Keratinocyte (primary cell): Measurements from ENCODE around the gene SARNP.

Experiments used
- CTCF ChIP-seq, 3 experiments: IDR thresholded peaks in 1 of 3; conservative IDR thresholded peaks in 1 of 3; optimal IDR thresholded peaks in 1 of 3; 2 replicates in 2 of 3; 3 replicates in 1 of 3; pipeline versions ENCODE3 to v1.5.1; 2011; ENCODE audit warnings: low read length in 3 of 3, mild to moderate bottlenecking in 3 of 3, moderate library complexity in 2 of 3, control low read depth in 1 of 3, inconsistent platforms in 1 of 3; ENCODE audit not compliant: insufficient read depth in 2 of 3; ENCODE audit errors: extremely low read depth in 1 of 3
- EZH2 ChIP-seq: IDR thresholded peaks from one replicate; pipeline ENCODE4 v1.6.1; 2012; ENCODE audit warnings: inconsistent platforms, mild to moderate bottlenecking, low read length, moderate library complexity

GRCh38 chr12:55850401-55850800 is 32.9 kb upstream of the SARNP start:
- TF ChIP-seq EZH2 (no peak), CTCF (optimal IDR thresholded peaks at IDR 0.05 in 1 of 3, IDR thresholded peaks at IDR 0.05 in 1 of 3, conservative IDR thresholded peaks at IDR 0.05 in 1 of 3; ENCODE audit: extremely low read depth in 1 of 3, insufficient read depth in 2 of 3, low read length in 3 of 3) (no peak)
